GM18502 (cell line): ENCODE measurements around the gene GRAMD2A.

Source experiments
- ATAC-seq: cut with Tn5 transposase; IDR thresholded peaks from one replicate; pipeline ENCODE4 v1.9.1; 2021; ENCODE audit warnings: mild to moderate bottlenecking; ENCODE audit not compliant: unreplicated experiment, poor library complexity

GRAMD2A gene

GRCh38 chr15:72197460-72198355 lies at the start of gene GRAMD2A:
Gene GRAMD2A (minus strand): TSS chr15:72197787.
- ATAC-seq: no peak

GRCh38 chr15:72242775-72243370 lies 45.3 kb upstream of the GRAMD2A start:
- no peak for ATAC-seq

GRCh38 chr15:72239652-72240051 lies 42.1 kb upstream of the GRAMD2A start:
- no peak for ATAC-seq

GRCh38 chr15:72238586-72238985 lies 41.0 kb upstream of the GRAMD2A start:
- no peak for ATAC-seq

- peak; percentile 13 for ATAC-seq
These were observed 40.3 kb upstream of the GRAMD2A start for GRCh38 chr15:72237853-72238224.

GRCh38 chr15:72237029-72237852 lies 39.7 kb upstream of the GRAMD2A start:
- peak; percentile 82 for ATAC-seq

GRCh38 chr15:72236381-72237003 lies 38.9 kb upstream of the GRAMD2A start:
- no peak for ATAC-seq

- ATAC-seq: no peak
These were observed 37.7 kb upstream of the GRAMD2A start for GRCh38 chr15:72235298-72235697.

- ATAC-seq: no peak
These were observed 36.2 kb upstream of the GRAMD2A start for GRCh38 chr15:72233769-72234168.

GRCh38 chr15:72231833-72232478 lies 34.4 kb upstream of the GRAMD2A start:
- ATAC-seq: peak; percentile 0

- ATAC-seq: peak; percentile 48
These were observed 33.7 kb upstream of the GRAMD2A start, which contains the start of gene PKM for GRCh38 chr15:72231066-72231832. Gene PKM (minus strand): TSS chr15:72231190. CDS start chr15:72219097, 12,093 bp downstream.

GRCh38 chr15:72230197-72231065 lies 32.8 kb upstream of the GRAMD2A start:
- no peak for ATAC-seq

- ATAC-seq: no peak
These were observed 32.3 kb upstream of the GRAMD2A start for GRCh38 chr15:72229947-72230196.

GRCh38 chr15:72229076-72229946 lies 31.7 kb upstream of the GRAMD2A start:
- ATAC-seq: no peak

- no peak for ATAC-seq
These were observed 30.1 kb upstream of the GRAMD2A start for GRCh38 chr15:72227720-72228119.

GRCh38 chr15:72227192-72227586 lies 29.6 kb upstream of the GRAMD2A start:
- ATAC-seq: no peak

GRCh38 chr15:72223278-72223677 lies 25.7 kb upstream of the GRAMD2A start:
- ATAC-seq: no peak

GRCh38 chr15:72222393-72222792 lies 24.8 kb upstream of the GRAMD2A start:
- ATAC-seq: no peak
